Measurements from ENCODE around the gene SRSF4.

DNA sequence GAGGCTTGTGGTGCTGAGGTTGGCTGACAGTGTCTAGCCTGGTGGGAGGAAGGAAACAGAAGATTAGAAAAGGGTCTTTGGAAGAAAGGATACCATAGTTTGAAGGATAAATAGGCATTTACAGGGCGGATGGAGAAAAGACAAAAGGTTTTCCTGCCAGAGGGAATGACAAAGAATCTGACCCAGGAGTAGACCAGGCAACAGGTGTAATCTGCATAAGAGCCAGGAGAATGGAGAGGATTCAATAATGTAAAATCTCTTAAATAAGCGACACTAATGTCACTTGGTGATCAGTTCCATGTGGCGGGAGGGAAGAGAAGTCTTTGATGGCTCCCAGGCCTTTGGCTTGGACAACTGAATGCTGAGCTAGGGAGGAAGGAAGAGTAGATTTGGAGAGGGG lies 39.6 kb upstream of the SRSF4 start:
- TF ChIP-seq EZH2 (IDR thresholded peaks at IDR 0.05) (no peak), POLR2AphosphoS5 (IDR thresholded peaks at IDR 0.05; ENCODE audit: borderline replicate concordance, low read depth, low read length) (no peak), FOXP2 (optimal IDR thresholded peaks at IDR 0.05; ENCODE audit: control extremely low read depth, extremely low read length, insufficient read depth) (no peak)

Measured in SK-N-MC (cell line).